ENCODE measurements around the gene MYH16.
"Not testable (repeated sequence)": the region's sequence is repeated elsewhere in the genome, so short reads cannot be mapped to it uniquely, and the experiment has no call there.

Gene MYH16

DNA sequence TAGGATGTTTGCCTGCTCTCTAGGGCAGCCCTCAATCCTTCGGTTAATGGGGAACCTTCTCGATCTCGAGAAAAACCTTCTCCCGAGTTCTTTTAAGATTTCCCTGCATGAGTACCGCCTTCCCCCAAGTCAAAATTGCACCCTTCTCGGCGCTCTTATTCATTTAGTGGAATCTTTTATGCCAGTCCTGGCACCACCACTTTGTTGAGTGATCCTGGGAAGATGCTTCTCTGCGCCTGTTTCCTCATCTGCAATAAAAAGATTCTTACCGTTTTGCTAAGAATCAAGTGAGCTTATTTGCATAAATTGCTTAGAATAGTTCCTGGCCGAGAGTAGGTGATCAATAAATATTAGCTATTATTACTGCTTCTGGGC lies 53.8 kb downstream of the MYH16 start:
- Mint-ChIP-seq H3K4me1 (peaks cover 17 to 53% of the 10 kb centered on the region in 2 donors), H3K27me3 (no peaks in the 10 kb centered on the region), H3K27ac (peak overlapping the region; percentile 97), H3K36me3 (peaks cover 3 to 21% of the 10 kb centered on the region in 2 donors), H3K9me3 (no peaks in the 10 kb centered on the region), H3K4me3 (peak overlapping the region; percentile 90 to 96)
- DNase-seq (no peak), ATAC-seq (replicated peaks) (no peak)

DNA sequence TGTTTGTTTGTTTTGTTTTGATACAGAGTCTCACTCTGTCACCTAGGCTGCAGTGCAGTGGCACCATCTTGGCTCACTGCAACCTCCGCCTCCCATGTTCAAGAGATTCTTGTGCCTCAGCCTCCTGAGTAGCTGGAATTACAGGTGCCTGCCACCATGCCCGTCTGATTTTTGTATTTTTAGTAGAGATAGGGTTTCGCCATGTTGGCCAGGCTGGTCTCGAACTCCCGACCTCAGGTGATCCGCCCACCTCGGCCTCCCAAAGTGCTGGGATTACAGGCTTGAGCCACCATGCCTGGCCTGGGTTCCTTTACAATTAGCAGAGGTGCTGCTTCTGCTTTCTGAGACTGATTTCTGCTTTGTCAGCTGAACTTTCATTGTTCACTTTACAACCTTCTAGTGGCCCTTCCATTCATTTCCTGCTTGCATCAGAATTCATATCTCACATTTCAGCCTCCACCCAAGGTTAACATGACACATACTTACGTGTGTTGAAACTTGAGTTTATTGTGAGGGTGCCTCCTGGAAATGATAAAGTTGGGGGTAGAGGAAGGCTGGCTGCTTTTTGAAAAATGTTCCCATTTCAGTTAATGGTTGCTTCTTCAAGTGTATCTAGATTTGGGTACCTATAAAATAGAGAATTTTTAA lies 57.8 kb downstream of the MYH16 start:
- peak overlapping the region; percentile 79 for H3K27ac Mint-ChIP-seq
- H3K9me3 Mint-ChIP-seq, H3K4me3 Mint-ChIP-seq, DNase-seq, H3K27me3 Mint-ChIP-seq: not testable (repeated sequence)
- ATAC-seq (replicated peaks): peak in 1 of 2 donors; percentile 14
- peaks cover 14 to 34% of the 10 kb centered on the region in 2 donors for H3K36me3 Mint-ChIP-seq
- H3K4me1 Mint-ChIP-seq: peaks cover 15 to 45% of the 10 kb centered on the region in 2 donors

DNA sequence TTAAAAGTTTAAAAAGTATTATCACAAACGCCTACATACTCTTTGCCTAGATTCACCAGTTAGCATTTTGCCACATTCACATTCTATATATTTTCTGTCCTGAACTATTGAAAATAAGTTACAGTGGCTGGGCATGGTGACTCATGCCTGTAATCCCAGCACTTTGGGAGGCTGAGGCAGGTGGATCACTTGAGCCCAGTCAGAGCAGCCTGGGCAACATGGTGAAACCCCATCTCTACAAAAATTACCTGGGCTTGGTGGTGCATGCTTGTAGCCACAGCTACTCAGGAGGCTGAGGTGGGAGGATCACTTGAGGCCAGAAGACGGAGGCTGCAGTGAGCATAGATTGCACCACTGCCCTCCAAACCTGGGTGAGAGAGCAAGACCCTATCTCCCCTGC lies 58.4 kb downstream of the MYH16 start:
- no peaks in the 10 kb centered on the region for H3K9me3 Mint-ChIP-seq
- H3K4me3 Mint-ChIP-seq: no peak overlapping the region
- H3K36me3 Mint-ChIP-seq: peaks cover 15 to 33% of the 10 kb centered on the region in 2 donors
- no peak for ATAC-seq (replicated peaks)
- peaks cover 15 to 45% of the 10 kb centered on the region in 2 donors for H3K4me1 Mint-ChIP-seq
- H3K27me3 Mint-ChIP-seq: no peaks in the 10 kb centered on the region
- DNase-seq: no peak
- peak overlapping the region; percentile 25 for H3K27ac Mint-ChIP-seq

DNA sequence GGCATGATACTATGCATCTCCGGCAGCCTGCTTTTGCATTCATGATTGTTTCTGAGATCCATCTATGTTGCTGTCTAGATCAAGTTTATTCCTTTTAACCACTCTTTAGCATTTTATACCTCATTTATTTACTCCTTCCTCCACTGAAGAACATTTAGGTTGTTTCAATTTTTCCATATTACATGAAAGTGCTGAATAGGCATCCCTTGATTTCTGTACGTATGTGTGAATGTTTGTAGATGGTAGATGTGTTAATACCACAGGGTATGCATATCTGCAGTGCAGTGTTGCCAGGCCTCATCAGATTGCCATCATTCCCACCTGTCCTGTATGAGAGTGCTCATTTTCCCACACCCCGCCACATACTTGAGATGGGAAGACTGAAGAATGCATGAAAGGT lies 67.0 kb downstream of the MYH16 start:
- Mint-ChIP-seq H3K4me1 (no peaks in the 10 kb centered on the region), H3K27ac (no peak overlapping the region), H3K4me3 (no peak overlapping the region), H3K27me3 (no peaks in the 10 kb centered on the region), H3K9me3 (no peaks in the 10 kb centered on the region), H3K36me3 (peaks cover 25 to 35% of the 10 kb centered on the region in 2 donors)
- DNase-seq (no peak), ATAC-seq (replicated peaks) (no peak)

DNA sequence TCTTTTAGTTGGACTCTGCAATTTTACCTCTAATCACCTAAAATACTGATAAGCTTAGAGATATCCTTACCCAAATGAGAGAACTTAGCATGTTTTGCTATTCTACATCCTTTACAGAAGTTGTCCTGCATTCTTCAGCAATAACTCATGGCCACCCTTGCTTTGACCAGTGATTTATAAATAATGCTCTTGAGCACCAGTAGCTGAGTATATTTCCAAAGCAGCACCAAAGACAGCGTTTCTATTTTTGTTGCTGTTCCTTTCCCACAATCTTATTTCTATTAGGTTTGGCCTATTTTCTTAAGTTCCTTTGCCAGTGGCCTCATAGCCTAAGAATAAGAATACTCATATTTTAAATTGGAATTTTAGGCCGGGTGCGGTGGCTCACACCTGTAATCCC lies 68.0 kb downstream of the MYH16 start:
- H3K36me3 Mint-ChIP-seq: peaks cover 22 to 31% of the 10 kb centered on the region in 2 donors

DNA sequence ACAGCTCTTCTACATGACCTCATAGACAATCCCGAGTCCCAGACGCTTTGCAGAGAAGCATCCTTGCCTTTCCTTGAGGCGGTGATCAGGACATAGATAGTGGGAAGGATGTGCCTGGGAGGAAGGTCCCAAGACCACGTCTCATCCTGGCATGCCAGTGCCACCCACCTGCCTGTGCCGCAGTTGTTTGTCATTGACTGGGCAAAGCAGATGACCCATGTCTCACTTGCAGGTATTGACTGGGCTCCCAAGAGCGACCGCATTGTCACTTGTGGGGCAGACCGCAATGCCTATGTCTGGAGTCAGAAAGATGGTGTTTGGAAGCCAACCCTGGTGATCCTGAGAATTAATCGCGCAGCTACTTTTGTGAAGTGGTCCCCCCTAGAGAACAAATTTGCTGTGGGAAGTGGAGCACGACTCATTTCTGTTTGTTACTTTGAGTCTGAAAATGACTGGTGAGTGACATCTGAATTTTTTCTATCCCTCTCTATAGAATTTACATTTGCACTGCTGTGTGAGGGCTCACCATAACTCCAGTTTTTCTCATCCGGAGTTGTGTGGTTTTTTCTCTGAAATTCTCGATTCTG lies 71.5 kb downstream of the MYH16 start:
- no peak for DNase-seq
- no peaks in the 10 kb centered on the region for H3K27me3 Mint-ChIP-seq
- no peak overlapping the region for H3K4me3 Mint-ChIP-seq
- no peaks in the 10 kb centered on the region for H3K4me1 Mint-ChIP-seq
- no peak for ATAC-seq (replicated peaks)
- H3K36me3 Mint-ChIP-seq: peaks cover 22 to 32% of the 10 kb centered on the region in 2 donors
- no peak overlapping the region for H3K27ac Mint-ChIP-seq
- no peaks in the 10 kb centered on the region for H3K9me3 Mint-ChIP-seq

More for the DNA sequence above, 68.0 kb downstream of the MYH16 start:
- H3K4me1 Mint-ChIP-seq: no peaks in the 10 kb centered on the region
- H3K27me3 Mint-ChIP-seq: no peaks in the 10 kb centered on the region
- H3K4me3 Mint-ChIP-seq: no peak overlapping the region
- H3K9me3 Mint-ChIP-seq: no peaks in the 10 kb centered on the region
- DNase-seq (no peak), ATAC-seq (replicated peaks) (no peak)
- no peak overlapping the region for H3K27ac Mint-ChIP-seq

DNA sequence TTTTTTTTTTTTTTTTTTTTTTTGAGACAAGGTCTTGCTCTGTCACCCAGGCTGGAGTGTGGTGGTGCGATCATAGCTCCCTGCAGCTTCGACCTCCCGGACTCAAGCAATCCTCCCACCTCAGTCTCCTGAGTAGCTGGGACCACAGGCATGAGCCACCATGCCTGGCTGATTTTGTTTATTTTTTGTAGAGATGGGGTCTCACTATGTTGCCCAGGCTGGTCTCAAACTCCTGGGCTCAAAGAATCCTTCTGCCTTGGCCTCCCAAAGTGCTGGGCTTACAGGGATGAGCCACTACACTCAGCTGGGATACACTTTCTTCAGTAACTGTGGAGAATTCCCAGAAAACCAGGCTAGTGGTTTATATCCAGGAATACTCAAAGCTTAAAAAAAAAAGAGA lies 78.0 kb downstream of the MYH16 start:
- not testable (repeated sequence) for ATAC-seq (replicated peaks); H3K9me3 Mint-ChIP-seq; DNase-seq; H3K4me3 Mint-ChIP-seq; H3K27me3 Mint-ChIP-seq; H3K4me1 Mint-ChIP-seq; H3K27ac Mint-ChIP-seq
- H3K36me3 Mint-ChIP-seq: peaks cover 12 to 24% of the 10 kb centered on the region in 2 donors

DNA sequence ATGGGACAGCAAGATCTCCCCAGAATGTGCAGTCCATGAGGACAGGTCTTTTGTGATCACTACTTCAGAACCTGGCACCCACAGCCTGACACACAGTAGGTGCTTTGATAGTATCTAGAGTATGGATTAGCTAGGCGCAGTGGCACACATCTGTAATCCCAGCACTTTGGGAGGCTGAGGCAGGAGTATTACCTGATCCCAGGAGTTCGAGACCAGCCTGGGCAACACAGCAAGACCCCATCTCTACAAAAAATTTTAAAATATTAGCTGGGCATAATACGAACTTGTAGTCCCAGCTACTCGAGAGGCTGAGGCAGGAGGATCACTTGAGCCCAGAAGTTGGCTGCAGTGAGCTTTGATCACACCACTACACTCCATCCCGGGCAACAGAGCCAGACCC lies 79.6 kb downstream of the MYH16 start:
- H3K36me3 Mint-ChIP-seq: peaks cover 11 to 28% of the 10 kb centered on the region in 2 donors
- H3K27ac Mint-ChIP-seq: no peak overlapping the region
- no peak overlapping the region for H3K4me3 Mint-ChIP-seq
- no peak for DNase-seq
- ATAC-seq (replicated peaks): no peak
- H3K4me1 Mint-ChIP-seq: no peaks in the 10 kb centered on the region
- no peaks in the 10 kb centered on the region for H3K9me3 Mint-ChIP-seq
- no peaks in the 10 kb centered on the region for H3K27me3 Mint-ChIP-seq

DNA sequence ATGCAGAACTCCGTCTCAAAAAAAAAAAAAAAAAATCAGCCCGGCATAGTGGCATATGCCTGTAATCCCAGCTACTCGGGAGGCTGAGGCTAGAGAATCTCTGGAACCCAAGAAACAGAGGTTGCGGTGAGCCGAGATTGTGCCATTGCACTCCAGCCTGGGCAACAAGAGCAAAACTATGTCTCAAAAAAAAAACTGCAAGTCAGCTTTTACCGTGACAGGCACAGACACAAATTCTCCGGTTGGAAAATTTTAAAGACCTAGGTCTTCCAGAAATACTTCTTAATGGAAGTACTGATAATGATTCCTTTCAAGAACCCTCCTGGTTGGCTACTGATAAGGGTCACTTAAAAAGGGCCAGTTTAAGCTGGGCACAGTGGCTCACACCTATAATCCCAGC lies 82.5 kb downstream of the MYH16 start:
- Mint-ChIP-seq H3K27me3 (no peaks in the 10 kb centered on the region), H3K9me3 (no peaks in the 10 kb centered on the region), H3K27ac (no peak overlapping the region), H3K4me3 (no peak overlapping the region), H3K4me1 (peaks cover 0 to 1% of the 10 kb centered on the region in 2 donors), H3K36me3 (peaks cover 25 to 38% of the 10 kb centered on the region in 2 donors)
- DNase-seq (no peak), ATAC-seq (replicated peaks) (no peak)

DNA sequence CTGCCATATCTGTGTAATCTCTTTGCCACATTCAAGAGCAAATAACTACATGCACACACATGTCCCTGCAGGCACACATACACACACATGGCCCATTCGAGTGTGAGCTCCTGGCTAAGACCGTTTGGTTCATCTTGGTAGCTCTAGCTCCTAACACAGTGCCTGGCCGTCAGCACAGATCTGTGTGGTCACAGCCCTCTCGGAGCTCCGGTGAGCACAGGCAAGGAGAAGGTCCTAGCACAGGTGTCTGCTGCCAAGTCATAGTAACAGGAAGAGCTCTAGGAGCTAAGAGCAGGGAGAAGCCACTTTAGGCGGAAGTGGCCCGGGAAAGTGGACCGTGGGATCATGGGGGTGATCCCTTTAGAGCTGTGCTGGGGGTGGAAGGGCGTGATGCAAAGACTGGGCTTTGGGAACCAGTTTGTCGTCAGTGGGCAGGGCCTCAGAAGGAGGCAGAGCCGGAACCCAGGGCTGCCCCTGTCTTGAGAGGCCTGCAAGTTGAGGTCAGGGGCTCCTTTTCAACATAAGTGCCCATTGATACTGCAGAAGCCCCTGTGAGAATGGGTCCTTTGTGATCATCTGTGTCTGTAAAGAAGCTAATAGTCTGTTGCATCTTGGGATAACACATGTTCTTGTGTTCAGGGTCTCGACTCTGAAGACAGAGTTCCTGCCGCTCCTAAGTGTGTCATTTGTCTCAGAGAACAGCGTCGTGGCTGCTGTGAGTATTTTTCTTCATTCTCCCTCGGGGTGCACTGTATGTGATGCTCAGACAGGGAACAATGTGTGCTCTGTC lies 85.3 kb downstream of the MYH16 start:
- H3K27ac Mint-ChIP-seq: peak overlapping the region; percentile 37
- no peak overlapping the region for H3K4me3 Mint-ChIP-seq

DNA sequence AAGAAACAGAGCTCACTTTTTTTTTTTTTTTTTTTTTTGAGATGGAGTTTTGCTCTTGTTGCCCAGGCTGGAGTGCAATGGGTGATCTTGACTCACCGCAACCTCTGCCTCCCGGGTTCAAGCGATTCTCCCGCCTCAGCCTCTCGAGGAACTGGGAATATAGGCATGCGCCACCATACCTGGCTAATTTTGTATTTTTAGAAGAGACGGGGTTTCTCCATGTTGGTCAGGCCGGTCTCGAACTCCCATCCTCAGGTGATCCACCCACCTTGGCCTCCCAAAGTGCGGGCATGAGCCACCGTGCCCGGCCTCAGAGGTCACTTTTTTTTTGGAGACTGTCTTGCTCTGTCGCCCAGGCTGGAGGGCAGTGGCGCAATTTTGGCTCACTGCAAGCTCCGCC lies 85.9 kb downstream of the MYH16 start:
- ATAC-seq (replicated peaks); H3K4me3 Mint-ChIP-seq; H3K27ac Mint-ChIP-seq; H3K9me3 Mint-ChIP-seq; H3K4me1 Mint-ChIP-seq; DNase-seq; H3K27me3 Mint-ChIP-seq: not testable (repeated sequence)
- peaks cover 31 to 34% of the 10 kb centered on the region in 2 donors for H3K36me3 Mint-ChIP-seq

More for the DNA sequence above, 85.3 kb downstream of the MYH16 start:
- no peaks in the 10 kb centered on the region for H3K9me3 Mint-ChIP-seq
- no peak for DNase-seq
- no peak for ATAC-seq (replicated peaks)
- H3K36me3 Mint-ChIP-seq: peaks cover 29 to 33% of the 10 kb centered on the region in 2 donors
- H3K4me1 Mint-ChIP-seq: peaks cover 1 to 6% of the 10 kb centered on the region in 2 donors
- H3K27me3 Mint-ChIP-seq: no peaks in the 10 kb centered on the region

DNA sequence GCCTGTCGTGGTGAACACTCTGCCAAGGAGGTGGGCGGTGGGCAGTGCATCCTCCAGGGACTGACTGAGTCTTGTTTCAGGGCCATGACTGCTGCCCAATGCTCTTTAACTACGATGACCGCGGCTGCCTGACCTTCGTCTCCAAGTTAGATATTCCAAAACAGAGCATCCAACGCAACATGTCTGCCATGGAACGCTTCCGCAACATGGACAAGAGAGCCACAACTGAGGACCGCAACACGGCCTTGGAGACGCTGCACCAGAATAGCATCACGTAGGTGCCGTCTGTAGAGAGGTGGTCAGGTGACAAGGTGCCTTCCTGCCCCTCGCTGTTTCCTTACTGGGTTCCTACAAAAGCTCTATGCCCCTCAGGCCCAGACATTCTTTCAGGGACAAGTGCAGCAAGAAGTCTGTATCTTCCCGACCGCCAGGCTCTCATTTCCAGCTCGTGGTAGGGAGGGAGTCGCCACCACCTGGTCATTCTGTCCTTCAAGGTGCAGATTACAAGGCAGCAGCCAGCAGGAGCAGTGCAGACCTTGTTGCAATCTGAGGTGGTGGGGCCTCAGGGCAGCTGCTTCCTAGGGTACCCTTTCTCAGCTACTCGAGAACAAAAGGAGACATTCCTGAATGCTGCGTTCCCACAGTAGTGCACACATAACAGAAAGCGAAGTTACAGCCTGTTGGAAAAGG lies 87.0 kb downstream of the MYH16 start:
- ATAC-seq (replicated peaks) (no peak), DNase-seq (no peak)
- no peaks in the 10 kb centered on the region for H3K9me3 Mint-ChIP-seq
- H3K36me3 Mint-ChIP-seq: peaks cover 34 to 40% of the 10 kb centered on the region in 2 donors
- H3K4me1 Mint-ChIP-seq: peaks cover 2 to 6% of the 10 kb centered on the region in 2 donors
- H3K27me3 Mint-ChIP-seq: no peaks in the 10 kb centered on the region
- no peak overlapping the region for H3K27ac Mint-ChIP-seq
- no peak overlapping the region for H3K4me3 Mint-ChIP-seq

Measured in stimulated activated naive B cell treated with anti-CD40 and anti-IgM and Interleukin-4, amounts not matched to agents 10 μg/mL and 1 μg/mL and 100 μg/mL, for 72 hours (primary cell).